Heart left ventricle (tissue), 16 donors: Measurements from ENCODE around the gene MYL2. TPM values are rescaled to one million over a fixed set of nuclear protein-coding genes. Genes with fewer than 3 reads are reported as not detected.

Source experiments
- ATAC-seq, 4 donors: fragments of 200-7000 bp; cut with Tn5 transposase; one replicate each; pipeline ENCODE4 v1.9.1; 2020 to 2022; ENCODE audit warnings: moderate library complexity in 4 of 4, mild to moderate bottlenecking in 3 of 4, moderate number of reproducible peaks in 1 of 4
- DNase-seq, 5 donors: peaks; one replicate each; pipeline ENCODE4 v3.0.0-alpha.2; 2020
- H3K27ac ChIP-seq, 12 donors: fragments of 200-600 bp; sonication (generic) in 4 of 12; one replicate each; pipeline versions ENCODE4 v1.5.0 to v1.8.0; 2016 to 2022; ENCODE audit warnings: mild to moderate bottlenecking in 2 of 12
- H3K27me3 ChIP-seq, 9 donors: fragments of 200-600 bp; sonication (generic) in 2 of 9; one replicate each; pipeline versions ENCODE4 v1.5.1 to v1.8.0; 2016 to 2022; ENCODE audit warnings: mild to moderate bottlenecking in 3 of 9
- H3K36me3 ChIP-seq, 9 donors: fragments of 200-600 bp; sonication (generic) in 2 of 9; one replicate each; pipeline versions ENCODE4 v1.5.0 to v1.8.0; 2018 to 2022; ENCODE audit warnings: mild to moderate bottlenecking in 2 of 9
- H3K4me1 ChIP-seq, 12 donors: fragments of 200-600 bp; sonication (generic) in 4 of 12; one replicate each; pipeline versions ENCODE4 v1.5.0 to v1.8.0; 2016 to 2022; ENCODE audit warnings: mild to moderate bottlenecking in 3 of 12
- H3K4me3 ChIP-seq, 12 donors: fragments of 200-600 bp; sonication (generic) in 4 of 12; one replicate each; pipeline versions ENCODE4 v1.5.0 to v1.8.0; 2017 to 2022; ENCODE audit warnings: mild to moderate bottlenecking in 9 of 12, moderate library complexity in 4 of 12
- H3K9me3 ChIP-seq, 12 donors: fragments of 200-600 bp; sonication (generic) in 4 of 12; one replicate each; pipeline versions ENCODE4 v1.5.0 to v1.8.0; 2016 to 2022; ENCODE audit warnings: mild to moderate bottlenecking in 1 of 12
- CTCF ChIP-seq, 12 donors: fragments of 200-600 bp; sonication (generic) in 4 of 12; IDR thresholded peaks; one replicate each; pipeline versions ENCODE4 v1.5.0 to v1.8.0; 2018 to 2022; ENCODE audit warnings: antibody characterized with exemption in 12 of 12, mild to moderate bottlenecking in 5 of 12
- POLR2A ChIP-seq, 2 donors: fragments of 450-650 bp; IDR thresholded peaks; one replicate each; pipeline ENCODE4 v1.6.1; 2017; ENCODE audit warnings: antibody characterized with exemption in 2 of 2, mild to moderate bottlenecking in 2 of 2, moderate library complexity in 2 of 2
- WGBS, 4 donors: extraction: QIAGEN DNeasy Blood & Tissue Kit in 2 of 4; methylation state at CpG; one replicate each; pipeline versions ENCODE4 v1.1.5 to v1.1.7; 2013 to 2018; 5-methylcytosine and 5-hydroxymethylcytosine counted together
- intact Hi-C, 10 donors: fragments of 100-400 bp; cut with DNase I; formaldehyde crosslinking; loops; one replicate each; pipeline versions ENCODE4 v1.11.1 to v1.14.2; 2022
- polyA plus RNA-seq, 2 donors: library from polyadenylated mRNA; stranded (reverse); fragments of 200-250 nt; gene quantifications; one replicate each; pipeline ENCODE4 v1.2.3, GENCODE V29; 2013
- total RNA-seq, 9 donors: library from RNA; depleted of rRNA in 2 of 9; stranded (reverse); fragments of >200 nt in 2 of 9; fragmentation: NEBNext Ultra II Directional in 3 of 9; extraction: Animal tissue kit (Norgen Biotek cat#: 25700) in 3 of 9; gene quantifications; one replicate each; pipeline versions ENCODE4 v1.1.0 to v1.2.4, GENCODE V29; 2016 to 2023
- donor health status: ischemic (EF 13 %, LVEDD 7.1; RV severe dilation, severe dysfunction).
- donor health status: healthy with polysubstance abuse.
- donor health status: DM: no; HTN: yes; CAD: no.
- donor health status: DM: no; HTN: no; CAD: no.
- donor health status: ischemic (EF 25% LVEDD 6.9; RV normal size, moderate dysfunction).
- donor health status: ischemic (EF 25% LVEDD 5.7; RV mildly dilated, moderate dysfunction).
- donor health status: healthy.
- donor health status: DM: yes; HTN: yes; CAD: no.
- donor health status: ischemic (EF 35%, LVEDD 5.7; RV mildly dilated, moderate dysfunction).
- donor health status: nonischemic (EF 11% LVEDD 7.7; RV severe dilation, severe dysfunction).
- donor health status: DM: yes; HTN: yes; CAD: no.
- donor health status: PGD.
- donor health status: ischemic (EF 29% LVEDD 5.4; RV normal size, mild dysfunction).
- donor health status: nonischemic (EF 23%, LVEDD 6.1; RV moderate dilation, normal function).

Gene MYL2
- total and polyA plus RNA-seq, 11 donors, result 9,599 to 55,783 (median 25,284) TPM

DNA sequence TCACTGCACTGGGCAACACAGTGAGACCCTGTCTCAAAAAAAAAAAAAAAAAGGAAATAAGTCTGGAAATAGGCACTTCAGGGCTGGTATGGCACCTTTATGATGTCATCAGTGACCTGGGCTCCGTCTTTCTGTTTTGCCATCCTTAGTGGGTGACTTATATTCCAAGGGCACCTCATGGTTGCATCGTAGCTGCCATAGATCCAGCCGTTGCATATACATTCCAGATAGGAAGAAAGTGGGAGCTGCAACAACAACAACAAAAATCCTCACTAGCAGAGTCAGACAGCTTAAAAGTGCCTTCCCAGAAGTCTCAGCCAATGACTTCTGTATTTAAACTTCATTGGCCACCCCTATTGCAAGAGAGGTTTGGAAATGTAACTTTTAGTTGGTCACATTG is 26.4 kb downstream of the MYL2 start:
- ATAC-seq, result no peak
- Histone ChIP-seq H3K9me3 (peaks cover 0 to 4% (median 0%) of the 10 kb centered on the region in 12 donors), H3K36me3 (no peaks in the 10 kb centered on the region), H3K27ac (no peak overlapping the region), H3K4me1 (peaks cover 0 to 12% (median 5%) of the 10 kb centered on the region in 12 donors), H3K4me3 (no peak overlapping the region), H3K27me3 (peaks cover 0 to 5% (median 0%) of the 10 kb centered on the region in 9 donors)
- TF ChIP-seq POLR2A (IDR thresholded peaks at IDR 0.05) (no peak), CTCF (IDR thresholded peaks at IDR 0.05) (no peak)
- WGBS, 4 donors, result 85 to 93% (median 88%) methylated on average over 3 of the region's 3 CpGs
- no peak for DNase-seq
- intact Hi-C loops, result loop anchor here in 9 of 10 donors (1.0 to 10.0 kb wide), 6 partner anchors 403 to 442 kb away; partner anchors contain the start of gene ARPC3 (in 2 of the 9)

DNA sequence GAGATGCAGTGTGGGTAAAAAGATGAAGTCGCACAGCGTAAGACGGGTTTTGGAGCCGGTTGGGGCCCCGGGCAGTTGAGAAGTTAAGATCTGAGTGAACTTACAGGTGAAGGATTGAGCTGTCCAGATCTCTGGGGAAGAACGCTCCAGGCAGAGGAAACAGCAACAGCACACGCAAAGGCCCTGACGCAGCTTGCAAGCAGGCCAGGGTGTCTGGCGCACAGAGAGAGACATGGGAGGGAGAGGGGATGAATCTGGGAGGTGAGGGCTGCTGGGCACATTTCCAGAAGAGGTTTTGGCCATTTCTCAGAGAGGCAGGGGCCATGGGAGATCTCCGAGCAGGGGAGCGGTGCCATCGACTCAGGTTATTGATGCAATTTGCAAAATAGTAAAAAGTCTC is 31.0 kb downstream of the MYL2 start:
- WGBS, 4 donors, result 86 to 90% (median 89%) methylated on average over 12 of the region's 12 CpGs
- peaks cover 0 to 13% (median under 1%) of the 10 kb centered on the region in 12 donors for H3K4me1 ChIP-seq
- H3K4me3 ChIP-seq, result no peak overlapping the region
- peaks cover 0 to 4% (median 0%) of the 10 kb centered on the region in 12 donors for H3K9me3 ChIP-seq
- H3K27ac ChIP-seq, result no peak overlapping the region
- no peak for DNase-seq
- no peak for ATAC-seq
- TF ChIP-seq CTCF (IDR thresholded peaks at IDR 0.05) (no peak), POLR2A (IDR thresholded peaks at IDR 0.05) (no peak)
- H3K36me3 ChIP-seq, result no peaks in the 10 kb centered on the region
- H3K27me3 ChIP-seq, result peaks cover 0 to 5% (median 0%) of the 10 kb centered on the region in 9 donors
- intact Hi-C loops, result loop anchor here (2.0 to 10.0 kb wide), 20 partner anchors 42 to 439 kb away; partner anchors contain the start of genes TCTN1 (in 6 of the 10), ARPC3 (in 5 of the 10), PPP1CC (in 2 of the 10) and CCDC63 (in 1 of the 10)

GRCh38 chr12:110888256-110888991 is 32.0 kb downstream of the MYL2 start:
- peak overlapping the region in 2 of 12 donors; percentile 65 to 70 for H3K27ac ChIP-seq
- intact Hi-C loops, result loop anchor here (1.0 to 10.0 kb wide), 21 partner anchors 41 to 438 kb away; partner anchors contain the start of genes TCTN1 (in 6 of the 10), ARPC3 (in 5 of the 10), PPP1CC (in 2 of the 10) and CCDC63 (in 1 of the 10)

More at GRCh38 chr12:110888256-110888991, 32.0 kb downstream of the MYL2 start:
- ATAC-seq (peak in 1 of 4 donors; percentile 6), DNase-seq (no peak)
- H3K4me1 ChIP-seq, result peaks cover 0 to 11% (median 0%) of the 10 kb centered on the region in 12 donors
- H3K36me3 ChIP-seq, result no peaks in the 10 kb centered on the region
- peak overlapping the region in 5 of 12 donors; percentile 44 to 64 (median 61) for H3K4me3 ChIP-seq
- no peaks in the 10 kb centered on the region for H3K9me3 ChIP-seq
- H3K27me3 ChIP-seq, result no peaks in the 10 kb centered on the region
- TF ChIP-seq POLR2A (IDR thresholded peaks at IDR 0.05) (no peak), CTCF (IDR thresholded peaks at IDR 0.05) (peak in 4 of 12 donors; percentile 3 to 25 (median 14))
- 33 to 34% (median 34%) methylated on average over 5 of the region's 5 CpGs for WGBS, 4 donors
